Fibroblast of lung (primary cell): ENCODE data around the gene JAG2. TPM values are rescaled to one million over a fixed set of nuclear protein-coding genes. Genes with fewer than 3 reads are reported as not detected.

Experiments
- DNase-seq, 2 donors: peaks; one replicate each; pipeline versions ENCODE4 v3.0.0 to v3.0.0-alpha.2; 2010; ENCODE audit warnings: low read depth in 2 of 2
- H2AFZ ChIP-seq: 2 replicates; pipeline ENCODE4 v1.5.1; 2012; ENCODE audit warnings: low read length, control low read depth, inconsistent platforms
- H3K27ac ChIP-seq: 2 replicates; pipeline ENCODE4 v1.5.1; 2011; ENCODE audit warnings: low read length, control low read depth; ENCODE audit not compliant: insufficient read depth
- H3K27me3 ChIP-seq: 2 replicates; pipeline ENCODE4 v1.5.1; 2011; ENCODE audit warnings: mild to moderate bottlenecking, low read length; ENCODE audit not compliant: control insufficient read depth, insufficient read depth
- H3K36me3 ChIP-seq: 2 replicates; pipeline ENCODE4 v1.5.1; 2011; ENCODE audit warnings: low read length; ENCODE audit not compliant: control insufficient read depth, insufficient read depth
- H3K4me1 ChIP-seq: 2 replicates; pipeline ENCODE4 v1.5.1; 2011; ENCODE audit warnings: low read length; ENCODE audit not compliant: control insufficient read depth, insufficient read depth; ENCODE audit errors: extremely low read depth
- H3K4me2 ChIP-seq: 2 replicates; pipeline ENCODE4 v1.5.1; 2011; ENCODE audit warnings: low read length, control low read depth; ENCODE audit not compliant: insufficient read depth; ENCODE audit errors: extremely low read depth
- H3K4me3 ChIP-seq, 4 experiments: fragments of 200-600 bp in 1 of 4; sonication (generic) in 1 of 4; replicated peaks in 1 of 4; 2 replicates each; pipeline ENCODE4 v1.5.1; 2011 to 2016; ENCODE audit warnings: low read length in 4 of 4, low read depth in 3 of 4, mild to moderate bottlenecking in 3 of 4, control low read depth in 2 of 4, inconsistent platforms in 1 of 4, mixed read lengths in 1 of 4; ENCODE audit not compliant: insufficient read depth in 1 of 4; ENCODE audit errors: control extremely low read depth in 1 of 4
- H3K79me2 ChIP-seq: 2 replicates; pipeline ENCODE4 v1.5.1; 2012; ENCODE audit warnings: mild to moderate bottlenecking, low read length, inconsistent platforms; ENCODE audit not compliant: control insufficient read depth, insufficient read depth
- H3K9ac ChIP-seq: 2 replicates; pipeline ENCODE4 v1.5.1; 2011; ENCODE audit warnings: mild to moderate bottlenecking, low read length, control low read depth; ENCODE audit not compliant: insufficient read depth
- H3K9me3 ChIP-seq: 2 replicates; pipeline ENCODE4 v1.5.1; 2012; ENCODE audit warnings: low read depth, low read length; ENCODE audit not compliant: control insufficient read depth, insufficient read depth
- H4K20me1 ChIP-seq: 2 replicates; pipeline ENCODE4 v1.5.1; 2011; ENCODE audit warnings: low read length; ENCODE audit not compliant: control insufficient read depth, insufficient read depth; ENCODE audit errors: extremely low read depth
- CTCF ChIP-seq, 2 donors: IDR thresholded peaks in 1 of 2; conservative IDR thresholded peaks in 1 of 2; 1 replicate in 1 of 2; 2 replicates in 1 of 2; pipeline ENCODE4 v1.5.1; 2011 to 2012; ENCODE audit warnings: low read length in 2 of 2, control low read depth in 1 of 2, inconsistent platforms in 1 of 2, low read depth in 1 of 2, mild to moderate bottlenecking in 1 of 2
- EZH2 ChIP-seq: IDR thresholded peaks from 2 replicates; pipeline ENCODE4 v1.5.1; 2012; ENCODE audit warnings: low read length, control low read depth, mild to moderate bottlenecking; ENCODE audit errors: missing control alignments
- polyA plus RNA-seq, 2 donors: library from polyadenylated mRNA; depleted of rRNA in 1 of 2; stranded (reverse) in 1 of 2; unstranded in 1 of 2; fragments of >200 nt; gene quantifications; 2 replicates each; pipeline ENCODE4 v1.2.1, GENCODE V29; 2011 to 2012; ENCODE audit warnings: missing spikeins in 1 of 2
- total RNA-seq: library from RNA; depleted of rRNA; stranded (reverse); fragments of >200 nt; gene quantifications from 2 replicates; pipeline ENCODE4 v1.2.1, GENCODE V29; 2014

JAG2 gene
- total and polyA plus RNA-seq, 2 donors (not counting 1 experiment from before 2014, with no cell fraction given) = 0.51 to 1.8 TPM

DNA sequence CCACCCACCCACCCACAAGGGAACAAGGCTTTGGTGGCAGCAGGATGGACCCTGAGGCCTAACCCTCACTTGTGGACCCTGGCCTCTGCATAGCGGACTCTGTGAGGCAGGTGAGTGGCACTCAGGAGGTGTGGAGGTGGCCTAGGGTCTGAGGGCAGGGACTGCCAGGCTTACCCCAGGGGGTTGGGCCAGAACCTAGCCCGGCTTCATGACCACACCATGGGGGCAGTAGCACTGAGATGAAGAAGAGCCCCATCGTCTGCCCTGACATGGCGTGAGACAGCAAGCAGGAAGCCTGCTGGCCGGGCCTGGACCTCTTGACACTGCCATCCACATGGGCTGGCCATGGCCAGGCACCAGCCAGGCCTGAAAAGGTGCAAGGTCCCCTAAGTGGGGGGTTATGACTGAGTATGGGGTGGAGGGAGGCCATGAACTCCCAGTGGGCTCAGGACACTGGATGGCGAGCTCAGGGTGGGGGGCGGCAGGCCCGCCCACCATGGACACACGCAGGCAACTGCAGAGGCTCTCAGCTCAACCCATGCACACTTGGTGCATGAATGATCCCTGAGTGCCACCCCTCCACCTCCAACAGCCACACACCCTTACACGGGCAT lies 29.3 kb downstream of the JAG2 start:
- Histone ChIP-seq H3K9ac (no peak overlapping the region), H4K20me1 (peaks cover 1% of the 10 kb centered on the region), H3K27ac (no peak overlapping the region), H3K79me2 (no peaks in the 10 kb centered on the region), H3K27me3 (peaks cover 4% of the 10 kb centered on the region), H3K9me3 (no peaks in the 10 kb centered on the region), H3K4me2 (no peak overlapping the region), H3K36me3 (no peaks in the 10 kb centered on the region), H2AFZ (no peak overlapping the region), H3K4me3 (no peak overlapping the region), H3K4me1 (no peaks in the 10 kb centered on the region)
- TF ChIP-seq CTCF (conservative IDR thresholded peaks at IDR 0.05 in 1 of 2, IDR thresholded peaks at IDR 0.05 in 1 of 2; ENCODE audit: low read depth in 1 of 2, low read length in 2 of 2) (no peak), EZH2 (no peak)
- DNase-seq = no peak

DNA sequence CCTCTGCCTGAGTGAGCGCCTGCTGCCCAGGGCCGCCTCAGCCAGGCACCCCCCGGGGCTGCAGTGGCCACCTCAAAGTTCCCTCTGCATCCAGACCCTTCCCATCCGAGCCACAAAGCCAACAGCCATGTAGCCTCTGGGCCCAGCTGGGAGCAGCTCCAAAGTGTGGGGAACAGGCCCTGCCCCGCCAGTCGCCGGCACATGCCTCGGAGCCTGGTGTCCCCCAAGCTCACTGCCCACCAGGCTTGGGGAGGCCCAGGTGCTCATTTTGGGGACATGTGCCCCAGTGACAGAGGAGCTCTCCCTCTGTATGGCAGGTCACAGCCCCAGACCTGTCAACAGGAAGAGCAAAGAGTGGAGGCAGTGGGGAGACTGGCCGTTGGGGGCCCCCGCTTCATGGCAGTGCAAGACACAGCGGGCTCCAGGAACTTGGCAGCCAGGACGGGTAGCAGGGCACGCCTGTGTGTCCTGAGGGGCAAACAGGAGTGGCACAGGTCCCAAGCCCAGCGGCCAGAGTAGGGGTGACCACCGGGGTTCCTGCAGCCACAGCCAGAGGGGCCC lies 29.9 kb downstream of the JAG2 start:
- Histone ChIP-seq H3K4me3 (no peak overlapping the region), H2AFZ (no peak overlapping the region), H3K79me2 (no peaks in the 10 kb centered on the region), H3K4me1 (no peaks in the 10 kb centered on the region), H3K4me2 (no peak overlapping the region), H3K9me3 (no peaks in the 10 kb centered on the region), H3K36me3 (no peaks in the 10 kb centered on the region), H3K27ac (no peak overlapping the region), H3K27me3 (peaks cover 4% of the 10 kb centered on the region), H4K20me1 (peaks cover 1% of the 10 kb centered on the region), H3K9ac (no peak overlapping the region)
- TF ChIP-seq EZH2 (no peak), CTCF (conservative IDR thresholded peaks at IDR 0.05 in 1 of 2, IDR thresholded peaks at IDR 0.05 in 1 of 2; ENCODE audit: low read depth in 1 of 2, low read length in 2 of 2) (no peak)
- no peak for DNase-seq

DNA sequence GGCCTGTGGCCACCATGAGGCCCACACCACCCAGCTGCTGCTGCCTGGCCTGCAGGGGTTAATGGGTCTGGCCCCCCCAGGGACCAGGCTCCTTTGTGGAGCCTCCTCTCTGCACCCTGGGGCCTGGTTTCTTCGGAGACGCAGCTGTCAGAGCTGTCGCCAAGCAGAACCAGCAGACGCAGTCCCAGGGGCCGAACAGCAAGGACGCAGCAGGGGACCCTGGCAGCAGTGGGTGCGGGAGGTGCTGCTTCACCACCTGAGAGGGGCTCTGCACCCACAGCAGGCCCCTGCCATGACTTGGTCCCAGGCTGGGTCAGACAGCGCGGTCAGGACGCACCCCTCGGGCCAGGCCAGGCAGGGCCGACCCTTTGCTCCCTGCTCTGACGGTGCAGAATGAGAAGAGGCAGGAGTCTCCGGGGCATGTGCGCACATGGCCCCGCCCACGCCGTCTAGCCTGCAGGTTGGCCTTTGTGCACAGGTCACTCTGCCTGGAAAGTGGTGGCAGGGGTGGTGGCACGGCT lies 30.5 kb downstream of the JAG2 start:
- Histone ChIP-seq H3K9ac (no peak overlapping the region), H3K9me3 (no peaks in the 10 kb centered on the region), H4K20me1 (peaks cover 1% of the 10 kb centered on the region), H3K4me2 (no peak overlapping the region), H3K79me2 (no peaks in the 10 kb centered on the region), H3K4me1 (no peaks in the 10 kb centered on the region), H3K36me3 (no peaks in the 10 kb centered on the region), H3K4me3 (no peak overlapping the region), H2AFZ (no peak overlapping the region), H3K27me3 (peaks cover 7% of the 10 kb centered on the region), H3K27ac (no peak overlapping the region)
- no peak for DNase-seq
- TF ChIP-seq CTCF (conservative IDR thresholded peaks at IDR 0.05 in 1 of 2, IDR thresholded peaks at IDR 0.05 in 1 of 2; ENCODE audit: low read depth in 1 of 2, low read length in 2 of 2) (no peak), EZH2 (no peak)
